ENCODE measurements around the gene NMNAT3. TPM values are rescaled to one million over a fixed set of nuclear protein-coding genes. Genes with fewer than 3 reads are reported as not detected.
A peak's percentile ranks its signal among the peaks of the same experiment; 100 is the strongest.

Gene NMNAT3
- total RNA-seq, 1 donor from 2014 or later: 12.1 TPM

DNA sequence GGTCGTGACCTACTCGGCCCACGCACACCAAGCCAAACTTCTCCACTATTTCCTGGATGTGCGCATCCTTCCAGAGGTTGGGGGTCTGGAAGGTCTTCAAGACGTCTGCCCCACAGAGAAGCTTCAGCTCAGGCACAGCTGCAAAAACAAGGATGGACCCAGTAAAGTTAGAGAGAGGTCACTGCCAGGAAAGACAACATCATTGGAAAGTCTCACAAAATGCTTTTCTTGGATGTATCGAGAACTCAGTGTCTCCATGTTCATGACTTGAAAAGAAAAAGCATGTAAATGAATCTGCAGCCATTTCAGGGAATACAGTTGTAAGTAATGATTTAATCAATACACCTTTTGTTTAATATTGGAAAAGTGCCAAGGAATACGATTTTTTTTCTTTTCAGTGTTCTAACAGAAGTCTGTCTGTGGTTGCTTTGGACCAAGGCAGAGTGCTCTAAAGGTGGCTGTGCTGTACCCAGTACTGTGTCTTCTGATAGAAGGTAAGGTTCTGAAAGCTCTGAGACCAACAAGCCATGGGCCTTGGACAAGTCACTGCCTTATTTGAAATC lies 116.4 kb downstream of the NMNAT3 start:
- intact Hi-C loops (cut with DNase I): no loop called here
- DNase-seq (no peak), ATAC-seq (ENCODE audit: poor library complexity) (no peak)

DNA sequence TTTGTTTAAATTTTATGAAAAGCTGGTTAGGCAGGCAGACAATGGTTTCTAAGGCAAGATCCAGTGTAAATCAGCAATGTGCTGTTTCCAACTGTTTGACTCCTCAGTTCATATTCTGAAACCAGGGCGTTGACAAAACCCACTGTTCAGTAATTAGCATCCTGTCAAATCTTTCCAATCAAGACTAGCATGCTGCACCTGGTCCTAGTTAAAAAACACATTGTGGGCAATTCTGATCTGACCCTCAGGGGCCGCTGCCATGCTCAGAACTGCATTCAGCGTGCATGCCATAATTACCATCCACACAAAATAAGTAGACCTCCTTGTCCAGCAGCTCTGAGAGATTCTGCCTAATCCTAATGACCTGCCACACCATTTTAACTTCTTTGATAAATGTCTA lies 117.4 kb downstream of the NMNAT3 start:
- no peak for ATAC-seq (ENCODE audit: poor library complexity)
- no peak for DNase-seq
- intact Hi-C loops (cut with DNase I): no loop called here

DNA sequence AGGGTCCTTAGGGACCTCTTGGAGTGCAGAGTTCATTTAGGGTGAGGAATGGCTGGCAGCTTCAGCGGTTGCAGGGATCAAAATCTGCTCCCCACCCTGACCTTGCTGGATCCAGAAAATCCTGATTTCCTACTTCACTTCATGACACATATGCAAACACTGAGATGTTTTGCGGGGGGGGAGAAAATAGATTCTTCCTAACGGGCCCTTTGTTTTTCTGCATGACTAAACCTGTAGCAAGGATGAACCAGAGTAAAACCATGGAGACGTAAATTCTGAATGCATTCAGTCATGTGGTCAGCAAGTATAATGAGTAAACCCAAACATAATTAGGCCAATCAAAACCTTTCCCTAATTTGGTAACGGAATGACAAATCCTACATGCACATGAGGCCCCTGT lies 118.2 kb downstream of the NMNAT3 start:
- no peak for DNase-seq
- no peak for ATAC-seq (ENCODE audit: poor library complexity)
- intact Hi-C loops (cut with DNase I): no loop called here

DNA sequence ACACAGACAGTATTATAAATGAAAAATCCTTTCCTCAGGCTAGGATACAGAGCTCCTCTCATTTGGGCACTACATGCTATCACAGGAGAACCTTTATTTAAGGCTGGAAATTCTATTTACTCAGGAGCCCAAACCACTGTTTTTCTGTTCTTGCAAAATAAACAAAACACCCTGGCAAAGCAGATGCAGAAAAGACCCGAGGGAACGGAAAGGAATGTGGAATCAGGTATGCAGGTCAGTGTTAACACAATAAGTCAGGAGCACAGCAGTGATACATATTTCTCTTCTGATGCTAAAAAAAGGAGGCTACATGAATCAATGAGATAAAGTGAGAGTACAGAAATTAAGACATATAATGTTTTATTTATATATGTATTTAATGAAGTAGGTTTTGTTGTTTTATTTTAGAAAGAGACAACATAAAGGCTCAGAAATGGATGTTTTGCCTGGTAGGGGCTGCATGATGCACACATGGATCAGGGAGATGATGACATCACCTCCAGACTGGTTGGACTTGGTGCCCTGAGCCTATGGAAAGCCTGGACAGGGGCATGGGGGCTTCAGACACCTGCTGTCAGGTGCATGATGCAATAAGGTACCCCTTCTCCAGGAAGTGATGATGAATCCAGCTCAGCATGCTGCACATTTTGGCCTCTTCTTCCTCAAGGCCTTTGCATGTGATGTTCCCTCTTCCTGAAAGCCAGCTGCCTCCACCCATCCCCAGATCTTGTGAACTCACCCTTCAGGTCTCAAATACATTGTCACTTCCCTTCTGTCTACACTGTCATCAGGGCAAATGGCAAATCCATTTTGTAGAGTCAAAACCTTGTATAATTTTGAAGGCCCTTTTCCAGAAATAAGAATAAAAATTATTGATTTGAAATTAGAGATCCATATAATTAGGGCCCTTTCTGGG lies 119.2 kb downstream of the NMNAT3 start:
- no peak for DNase-seq
- no peak for ATAC-seq (ENCODE audit: poor library complexity)
- intact Hi-C loops (cut with DNase I): no loop called here

DNA sequence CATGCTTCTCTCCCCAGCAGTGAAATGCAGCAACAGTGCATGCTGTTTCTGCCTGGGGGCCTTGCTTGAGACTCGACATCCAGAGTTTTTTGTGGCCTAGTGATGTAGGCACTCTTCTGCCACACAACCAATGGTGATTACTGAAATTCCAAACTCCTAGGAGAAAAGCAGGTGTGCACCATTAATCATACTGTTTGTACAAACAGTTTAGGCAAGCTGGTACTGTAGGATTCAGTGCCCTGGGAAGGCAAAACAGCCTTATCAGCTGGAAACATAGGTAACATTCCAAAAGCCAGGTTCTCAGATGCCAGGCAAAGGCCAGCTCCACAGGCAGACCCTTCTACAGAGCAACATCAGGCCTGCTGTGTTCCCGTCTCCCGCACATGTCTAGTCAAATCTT lies 120.7 kb downstream of the NMNAT3 start:
- no peak for DNase-seq
- no peak for ATAC-seq (ENCODE audit: poor library complexity)
- intact Hi-C loops (cut with DNase I): no loop called here

DNA sequence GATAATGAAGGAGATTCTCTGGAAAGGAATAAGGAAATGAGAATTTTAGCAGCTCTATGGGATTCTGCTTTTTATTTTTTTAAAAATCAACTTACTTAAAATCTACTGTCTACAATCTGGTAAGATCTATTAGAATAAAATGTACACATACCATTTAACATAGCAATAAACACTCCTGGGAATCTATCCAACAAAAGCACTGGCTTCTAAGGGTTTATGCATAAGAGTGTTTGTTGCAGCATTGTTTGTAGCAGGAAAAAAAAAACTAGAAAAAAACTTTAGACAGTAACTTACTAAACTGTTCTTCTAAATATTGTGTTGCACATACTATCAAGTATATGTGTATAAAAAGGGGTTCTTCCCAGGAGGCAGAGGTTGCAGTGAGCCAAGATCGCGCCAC lies 122.5 kb downstream of the NMNAT3 start:
- intact Hi-C loops (cut with DNase I): no loop called here
- no peak for DNase-seq
- ATAC-seq (ENCODE audit: poor library complexity): no peak

DNA sequence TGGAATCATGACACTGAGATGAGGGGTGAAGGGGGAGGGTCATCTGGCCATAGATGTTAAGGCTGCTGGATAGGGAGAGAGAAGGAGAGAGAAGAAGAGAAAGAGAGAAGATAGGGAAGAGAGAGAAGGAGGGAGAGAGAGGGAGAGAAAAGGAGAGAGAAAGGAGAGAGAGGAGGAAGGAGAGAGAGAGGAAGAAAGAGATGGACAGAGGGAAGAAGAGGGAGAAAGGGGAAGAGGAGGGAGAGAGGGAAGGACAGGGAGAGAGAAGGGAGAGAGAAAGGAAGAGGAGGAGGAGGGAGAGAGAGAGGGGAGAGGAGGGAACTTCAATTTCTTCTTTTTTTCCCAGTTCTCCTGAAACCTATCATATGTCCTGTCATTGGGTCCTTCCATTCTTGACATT lies 123.1 kb downstream of the NMNAT3 start:
- intact Hi-C loops (cut with DNase I): no loop called here
- no peak for DNase-seq
- ATAC-seq (ENCODE audit: poor library complexity): no peak

DNA sequence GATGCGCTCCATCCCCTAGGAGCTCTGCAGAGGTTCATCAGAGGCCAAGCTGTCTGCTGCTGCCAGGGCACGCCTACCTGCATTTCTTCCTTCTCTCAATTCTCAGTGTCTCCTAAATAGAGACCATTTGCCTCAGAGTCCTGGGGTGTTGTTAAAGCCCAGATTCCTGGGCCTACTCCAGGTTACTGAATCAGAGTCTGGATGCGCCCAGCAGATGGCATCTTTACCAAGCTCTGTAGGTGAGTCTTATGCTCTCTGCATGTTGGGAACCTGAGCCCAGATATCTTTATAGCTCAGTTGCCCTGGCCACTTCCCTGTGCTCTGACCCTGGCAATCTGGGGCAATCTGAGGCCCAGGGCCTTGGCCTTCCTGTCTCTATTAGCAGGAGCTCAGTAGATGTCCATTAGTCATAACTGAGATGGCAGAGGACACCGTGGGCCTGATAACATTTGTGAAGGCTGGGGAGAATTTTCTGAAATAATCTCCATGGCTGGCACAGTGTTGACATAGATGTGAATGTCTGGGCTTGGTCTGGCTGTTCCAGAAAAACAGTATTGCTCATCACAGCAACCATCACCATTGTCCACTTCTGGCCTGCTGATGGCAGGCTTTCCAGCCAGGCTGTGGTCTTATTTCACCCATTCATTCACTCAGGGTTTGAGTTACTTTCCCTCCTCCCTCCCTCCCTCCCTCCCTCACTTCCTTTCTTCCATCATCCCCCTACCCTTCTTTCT lies 125.0 kb downstream of the NMNAT3 start:
- intact Hi-C loops (cut with DNase I): no loop called here
- ATAC-seq (ENCODE audit: poor library complexity) (no peak), DNase-seq (no peak)

DNA sequence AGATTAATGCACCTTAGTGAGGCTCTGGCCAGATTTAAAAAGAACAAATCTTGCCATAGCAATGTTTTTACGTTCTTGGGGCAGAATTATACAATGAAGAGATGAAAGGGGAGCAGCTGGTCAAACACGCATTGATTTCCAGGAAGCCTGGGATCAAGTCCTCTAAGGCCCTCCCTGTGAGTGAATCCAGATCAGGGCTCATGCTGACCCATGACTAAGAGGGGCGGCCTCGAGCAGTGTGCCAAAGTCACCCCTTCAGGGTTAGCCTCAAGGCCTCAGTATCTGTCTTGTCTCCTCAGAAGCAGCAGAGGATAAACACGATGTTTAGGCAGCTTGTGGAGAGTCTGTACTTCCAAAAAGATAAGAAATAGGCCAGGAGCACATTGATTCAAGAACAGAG lies 129.0 kb downstream of the NMNAT3 start:
- DNase-seq: no peak
- no peak for ATAC-seq (ENCODE audit: poor library complexity)
- intact Hi-C loops (cut with DNase I): no loop called here

DNA sequence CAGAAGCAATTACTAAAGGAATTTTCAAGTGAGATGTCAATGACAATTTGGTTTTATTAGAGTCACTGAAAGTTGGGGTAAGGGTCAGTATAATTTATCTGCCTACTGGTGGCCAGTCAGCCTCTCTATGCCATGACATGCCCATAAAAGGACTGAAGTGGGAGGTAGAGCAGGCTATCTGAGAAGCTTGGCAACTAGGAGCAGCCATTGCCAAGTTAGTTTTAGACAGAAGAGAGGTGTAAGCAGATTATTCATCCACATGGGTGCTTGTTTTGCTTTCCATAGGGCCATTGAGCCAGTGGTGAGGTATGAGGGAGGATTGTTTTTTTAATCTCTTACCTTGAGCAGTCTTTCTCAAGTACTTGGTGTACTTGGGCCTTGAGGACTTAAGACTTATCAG lies 130.1 kb downstream of the NMNAT3 start:
- no peak for DNase-seq
- ATAC-seq (ENCODE audit: poor library complexity): no peak
- intact Hi-C loops (cut with DNase I): no loop called here

DNA sequence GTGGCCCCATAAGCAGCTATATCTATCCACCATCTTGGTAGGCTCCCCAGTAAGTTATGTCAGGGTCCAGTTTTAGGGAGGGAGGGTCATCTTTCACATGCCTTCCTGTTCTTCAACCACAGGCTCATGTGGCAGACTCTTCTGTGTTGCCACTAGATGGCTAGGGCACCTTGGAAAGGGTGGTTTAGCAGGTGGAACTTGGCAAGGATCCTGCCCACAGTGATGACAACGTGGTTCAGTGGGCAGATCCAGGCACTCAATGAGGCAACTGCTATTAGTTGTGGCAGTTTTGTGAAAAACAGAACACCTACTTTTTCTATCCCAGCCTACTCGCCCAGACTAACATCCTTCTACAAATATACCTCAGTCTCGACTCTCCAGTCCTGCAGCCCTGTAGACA lies 131.0 kb downstream of the NMNAT3 start:
- ATAC-seq (ENCODE audit: poor library complexity): no peak
- intact Hi-C loops (cut with DNase I): no loop called here
- DNase-seq: no peak

DNA sequence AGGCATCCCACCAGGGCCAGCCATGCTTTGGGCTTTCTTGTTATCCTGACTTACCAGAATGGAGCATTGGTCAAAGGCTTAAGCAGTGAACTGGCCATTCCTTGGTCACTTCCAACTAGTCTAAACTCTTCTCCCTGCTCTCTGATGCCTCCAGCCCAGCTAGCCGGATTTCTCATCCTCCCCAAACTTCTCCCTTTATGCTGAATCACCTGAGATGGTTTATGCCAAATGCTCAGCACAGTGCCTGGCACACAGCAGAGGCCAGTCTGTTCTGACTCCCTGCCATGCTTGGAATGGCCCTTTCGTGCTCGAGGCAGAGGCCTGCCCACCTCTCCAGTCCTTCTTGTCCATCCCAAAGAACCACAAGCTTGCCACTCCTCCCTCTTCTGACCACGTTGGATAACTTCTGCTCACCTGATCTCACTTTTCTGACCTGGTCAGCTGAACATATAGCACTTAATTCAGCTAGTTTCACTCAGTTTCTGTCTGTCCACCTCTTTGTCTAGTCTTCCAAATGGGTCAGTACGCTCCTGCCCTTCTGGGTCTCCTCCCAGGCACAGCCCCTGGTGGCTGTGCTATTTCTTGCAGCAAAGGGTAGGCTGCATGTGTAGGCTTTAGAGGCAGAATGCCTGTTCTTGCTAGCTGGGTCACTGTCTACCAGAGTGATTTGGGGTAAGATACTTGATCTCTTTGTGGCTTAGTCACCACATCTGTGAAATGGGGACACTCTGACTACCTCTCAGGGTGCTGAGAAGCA lies 136.1 kb downstream of the NMNAT3 start:
- intact Hi-C loops (cut with DNase I): no loop called here
- ATAC-seq (ENCODE audit: poor library complexity) (no peak), DNase-seq (no peak)

DNA sequence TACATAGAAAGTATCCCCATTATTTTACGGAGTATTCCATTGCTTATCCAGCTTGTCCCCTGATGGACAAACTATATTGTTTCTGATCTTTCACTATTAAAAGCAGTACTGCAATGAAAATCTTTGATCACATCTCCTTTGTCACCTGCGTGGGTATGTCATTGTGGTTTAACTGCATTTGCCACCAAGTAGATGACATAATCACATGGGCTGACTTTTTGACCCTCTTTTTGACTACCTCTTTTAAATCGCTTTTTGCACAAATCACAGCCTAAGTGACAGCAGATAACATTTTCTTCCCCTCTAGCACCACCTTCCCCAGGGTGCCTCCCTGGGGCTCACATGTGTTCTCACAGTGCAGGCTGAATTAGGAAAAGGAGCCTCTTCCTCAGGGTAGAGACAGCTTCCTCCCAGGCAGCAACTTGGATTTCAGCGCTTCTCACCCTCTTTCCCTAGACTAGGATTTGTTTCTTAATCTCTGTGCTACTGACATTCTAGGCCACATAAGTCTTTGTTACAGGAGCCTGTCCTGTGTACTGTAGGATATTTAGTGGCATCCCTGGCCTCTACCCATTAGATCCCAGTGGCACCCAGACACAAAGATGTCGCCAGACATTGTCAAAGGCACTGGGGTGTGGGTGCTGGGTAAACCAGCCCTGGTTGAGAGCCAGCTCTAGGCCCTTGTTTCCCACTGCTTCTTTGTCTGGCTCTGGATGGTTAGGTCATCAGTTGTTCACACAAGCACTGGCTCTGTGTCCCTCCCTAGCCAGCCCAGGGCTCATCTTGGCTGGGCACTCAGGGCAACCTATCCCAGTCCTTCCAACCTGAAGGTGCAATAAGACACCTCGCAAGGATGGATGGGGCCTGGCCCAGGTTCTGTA lies 136.9 kb downstream of the NMNAT3 start:
- intact Hi-C loops (cut with DNase I): no loop called here
- DNase-seq (no peak), ATAC-seq (ENCODE audit: poor library complexity) (no peak)

DNA sequence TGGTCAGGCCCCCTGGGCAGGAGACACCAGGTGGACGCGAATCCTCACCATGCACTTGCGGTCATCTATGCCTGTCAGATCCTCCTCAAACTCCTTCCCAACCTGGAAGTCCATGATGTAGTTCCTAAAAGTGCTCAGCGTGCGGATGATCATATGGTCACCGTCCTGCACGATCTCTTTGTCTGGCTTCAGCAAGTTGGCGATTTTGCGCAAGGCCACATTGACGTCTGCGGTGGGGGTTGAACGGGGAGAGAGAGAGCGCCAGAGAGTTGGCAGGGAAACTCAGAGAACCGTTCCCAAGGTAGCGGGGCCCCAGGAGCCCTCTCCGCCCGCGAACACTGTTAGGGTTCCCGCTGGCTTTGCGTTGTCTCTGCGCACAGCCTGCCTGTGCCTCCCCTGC lies 139.0 kb downstream of the NMNAT3 start:
- ATAC-seq (ENCODE audit: poor library complexity): peak; percentile 18
- peak; percentile 68 for DNase-seq
- intact Hi-C loops (cut with DNase I): no loop called here

DNA sequence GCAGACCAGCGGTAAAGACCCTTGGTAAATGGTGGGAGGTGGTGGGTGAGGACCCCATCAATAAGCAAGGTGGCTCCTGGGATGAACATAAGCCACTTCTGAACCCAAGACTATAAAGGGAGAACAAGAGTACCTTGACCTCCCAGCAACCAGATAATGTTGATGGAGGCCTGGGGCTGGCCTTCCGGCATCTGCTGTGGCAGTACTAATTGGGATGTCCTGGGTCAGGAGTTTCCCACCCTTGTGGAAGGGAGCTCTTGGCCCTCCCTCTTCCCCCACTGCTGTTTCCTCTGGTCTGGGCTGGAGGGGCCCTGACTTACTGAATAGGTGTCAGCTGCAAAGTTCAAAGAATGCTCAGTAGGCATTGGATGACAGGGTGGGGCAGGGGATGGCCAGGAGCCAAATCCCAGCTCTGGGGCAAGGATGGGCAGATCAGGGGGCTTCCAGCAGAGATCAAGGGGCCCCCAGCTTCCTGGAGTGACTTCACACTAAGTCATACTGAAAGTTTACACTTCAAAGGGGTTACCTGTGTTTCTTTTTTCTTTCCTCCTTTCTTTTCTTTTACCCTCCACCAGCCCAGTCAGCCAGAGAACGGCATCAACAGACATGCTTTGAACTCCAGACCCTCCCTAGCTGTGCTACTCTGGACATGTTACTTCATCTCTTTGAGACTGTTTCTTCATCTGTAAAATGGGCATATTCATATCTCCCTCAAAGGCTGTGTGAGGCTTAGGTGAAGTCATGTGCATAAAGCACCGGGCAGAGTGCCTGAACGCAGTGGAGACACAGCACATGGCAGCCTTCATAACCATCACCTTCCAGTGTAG lies 139.8 kb downstream of the NMNAT3 start:
- ATAC-seq (ENCODE audit: poor library complexity) (no peak), DNase-seq (no peak)
- intact Hi-C loops (cut with DNase I): no loop called here

DNA sequence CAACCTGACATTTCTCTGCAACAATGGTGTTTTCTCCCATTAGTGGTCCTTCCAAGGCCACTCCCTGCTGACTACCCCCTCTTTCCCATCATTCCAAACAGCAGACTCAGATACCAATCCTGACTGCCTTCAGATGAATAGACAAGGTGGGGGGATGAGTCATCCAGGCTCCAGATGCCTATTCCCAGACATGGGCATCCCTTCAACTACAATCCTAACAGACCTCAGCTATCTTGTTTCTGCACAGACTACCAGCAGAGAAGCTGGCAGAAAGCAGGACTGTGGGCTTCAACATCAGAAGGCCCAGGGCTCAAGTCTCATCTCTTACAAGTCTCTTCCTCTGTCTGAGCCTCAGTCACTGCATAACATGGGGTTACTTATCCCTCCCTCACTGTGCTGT lies 140.4 kb downstream of the NMNAT3 start:
- intact Hi-C loops (cut with DNase I): no loop called here
- no peak for DNase-seq
- ATAC-seq (ENCODE audit: poor library complexity): no peak
